Activated T-cell treated with anti-CD3 and anti-CD28 coated beads for 48 hours (primary cell): ENCODE data around the gene N4BP2L2.

Source experiments
- DNase-seq: peaks from one replicate; pipeline ENCODE4 v3.0.0-alpha.2; 2020; ENCODE audit warnings: low read depth

N4BP2L2 gene

DNA sequence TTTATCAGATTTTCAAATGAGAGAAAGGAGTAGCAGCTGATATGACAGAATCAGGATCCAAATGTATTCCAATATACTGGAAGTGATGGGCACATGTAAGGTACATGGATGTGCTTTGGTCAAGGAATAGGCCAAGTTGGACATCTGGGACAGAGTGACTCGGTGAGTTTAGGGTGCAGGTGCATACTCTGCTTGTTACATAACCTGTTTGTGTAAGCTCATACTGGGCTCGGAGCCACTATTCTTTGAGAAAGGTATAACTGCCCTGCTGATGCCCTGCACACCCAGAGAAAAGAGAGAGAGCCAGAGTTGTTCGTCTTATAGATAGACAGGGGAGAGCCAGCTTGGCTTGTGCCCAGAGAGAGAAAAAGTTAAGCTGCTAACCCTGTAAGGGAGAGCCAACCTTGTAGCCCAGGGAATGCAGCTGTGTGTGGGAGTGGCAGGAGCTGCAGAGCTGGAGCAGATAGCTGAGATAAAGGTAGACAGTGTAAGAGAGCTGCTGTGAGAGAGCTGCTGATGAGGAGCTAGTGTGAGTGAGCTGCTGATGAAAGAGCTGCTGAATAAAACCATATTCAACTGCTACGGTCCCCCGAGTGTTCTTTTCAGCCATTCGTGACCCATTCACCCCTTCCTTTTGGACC lies 70.0 kb downstream of the N4BP2L2 start:
- DNase-seq: no peak

DNA sequence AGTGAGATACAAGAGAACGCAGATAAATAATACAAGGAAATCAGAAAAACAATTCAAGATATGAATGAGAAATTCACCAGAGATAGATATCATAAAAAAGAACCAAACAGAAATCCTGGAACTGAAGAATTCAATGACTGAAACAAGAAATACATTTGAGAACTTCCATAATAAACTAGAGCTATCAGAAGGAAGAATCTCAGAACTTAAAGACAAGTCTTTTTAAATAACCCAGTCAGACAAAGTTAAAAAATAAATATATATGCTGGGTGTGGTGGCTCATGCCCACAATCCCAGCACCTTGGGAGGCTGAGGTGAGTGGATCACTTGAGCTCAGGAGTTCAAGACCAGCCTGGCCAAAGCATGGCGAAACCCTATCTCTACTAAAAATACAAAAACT lies 82.0 kb downstream of the N4BP2L2 start:
- no peak for DNase-seq

DNA sequence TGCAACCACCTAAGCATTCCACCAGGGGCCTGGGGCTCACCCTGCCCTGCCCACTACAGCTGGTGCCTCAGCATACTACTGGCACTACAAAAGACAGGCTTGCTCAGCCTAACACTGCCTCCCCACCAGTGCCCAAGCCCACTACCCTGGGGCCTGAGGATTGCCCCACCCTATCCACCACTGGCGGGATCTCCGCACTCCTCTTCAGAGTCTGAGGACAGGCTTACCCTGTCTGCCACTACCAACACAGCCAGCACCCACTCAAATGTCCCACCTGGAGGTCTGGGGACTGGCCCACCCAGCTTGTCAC lies 83.0 kb downstream of the N4BP2L2 start:
- DNase-seq: no peak

DNA sequence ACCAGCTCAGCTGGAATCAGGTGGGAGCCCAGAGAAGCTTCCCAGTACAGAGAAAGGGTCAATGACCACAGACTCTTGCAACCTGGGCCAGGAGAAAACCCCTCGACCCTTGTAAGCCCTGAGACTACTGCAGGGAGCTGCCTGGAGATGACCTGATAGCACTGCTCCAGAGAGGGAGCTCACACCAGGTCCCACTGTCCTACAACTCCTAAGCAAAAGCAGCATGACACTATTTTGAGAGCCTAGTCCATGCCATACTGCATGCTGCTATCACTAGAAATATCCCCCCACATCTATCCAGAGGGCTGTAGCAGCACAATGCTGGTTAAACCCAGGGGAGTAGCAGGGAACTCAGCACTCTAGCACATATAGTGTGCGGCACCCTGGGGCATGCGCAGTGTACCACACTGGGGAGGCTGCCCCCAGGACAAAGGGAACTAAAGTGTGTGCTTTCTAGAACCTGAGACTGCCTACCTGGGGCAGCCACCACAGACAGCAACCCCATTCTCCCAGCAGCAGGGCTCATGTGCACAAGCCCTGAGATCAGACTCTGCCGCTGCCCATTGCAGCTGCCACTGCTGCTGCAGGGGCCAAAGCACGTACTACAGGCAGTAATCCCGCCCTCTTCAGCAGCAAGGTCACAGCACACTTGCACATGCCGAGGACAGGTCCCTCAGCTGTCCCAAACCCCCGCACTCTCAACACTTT lies 83.6 kb downstream of the N4BP2L2 start:
- DNase-seq: no peak

DNA sequence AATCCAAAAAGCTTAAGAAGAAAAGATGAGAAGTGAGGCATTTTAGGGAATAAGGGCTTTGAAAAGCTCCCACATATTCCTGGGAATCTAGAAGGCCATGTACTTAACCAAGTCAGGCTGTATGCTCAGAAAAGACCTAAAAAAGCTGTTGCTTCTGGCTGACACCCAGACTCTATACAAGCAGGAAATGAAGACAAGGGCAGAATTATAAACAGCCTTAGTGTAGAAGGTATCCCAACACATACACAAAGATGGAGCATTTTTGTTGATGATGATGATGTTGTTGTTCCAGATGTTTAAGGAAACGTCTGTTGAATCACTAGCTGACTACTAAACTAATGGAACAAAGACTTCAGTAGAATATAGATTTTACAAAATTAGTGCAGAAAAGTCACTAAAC lies 84.6 kb downstream of the N4BP2L2 start:
- no peak for DNase-seq

DNA sequence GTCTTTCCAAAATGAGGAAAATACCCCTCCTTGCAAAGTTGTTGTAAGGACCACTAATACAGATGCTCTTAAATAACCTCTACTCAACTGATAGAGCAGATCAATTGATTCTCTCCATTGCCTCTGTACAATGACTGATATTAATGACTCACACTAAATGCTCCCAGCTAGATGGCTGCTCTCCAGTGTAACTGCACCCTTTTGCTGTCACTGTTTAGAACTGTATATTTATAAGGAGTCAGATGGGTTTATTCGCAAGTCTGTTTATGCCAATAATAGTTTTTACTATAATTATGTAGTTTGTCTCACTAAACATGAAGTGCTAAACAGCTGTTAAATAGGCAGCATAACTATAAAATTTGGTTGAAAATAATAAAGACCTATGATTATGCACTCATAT lies 89.6 kb downstream of the N4BP2L2 start:
- no peak for DNase-seq

DNA sequence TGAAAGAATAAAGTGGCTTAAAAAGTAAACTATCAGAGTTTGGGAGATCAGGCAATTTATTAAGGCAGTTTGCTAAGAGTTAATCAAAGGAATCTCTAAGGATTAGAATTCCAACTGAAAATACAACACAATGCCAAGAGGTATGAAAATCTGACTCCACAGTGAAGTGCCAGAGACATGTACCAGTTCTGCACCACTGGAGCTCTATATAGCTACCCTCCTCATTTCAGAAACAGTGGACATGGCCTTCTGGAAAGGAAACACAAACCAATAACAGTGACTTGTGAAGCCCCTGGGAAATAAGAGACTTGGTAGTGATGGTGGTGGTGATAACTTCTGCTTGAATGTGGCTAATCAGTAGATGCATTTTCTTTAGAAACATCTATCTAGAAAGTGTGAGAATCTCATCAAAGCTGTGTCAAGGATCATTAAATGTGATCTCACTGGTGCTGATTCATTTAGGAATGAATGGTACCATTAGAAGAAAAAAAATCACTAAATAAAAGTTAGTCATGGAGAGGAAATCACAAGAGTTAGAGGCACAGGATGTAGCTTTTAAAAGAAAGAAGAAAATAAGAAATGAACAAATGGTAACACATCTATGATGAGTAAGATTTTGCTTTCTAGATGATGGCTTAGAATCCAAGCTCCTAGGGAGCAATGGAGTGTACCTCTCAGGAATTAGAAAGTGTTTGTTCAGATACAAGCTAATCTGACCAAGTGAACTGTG lies 90.5 kb downstream of the N4BP2L2 start:
- no peak for DNase-seq

DNA sequence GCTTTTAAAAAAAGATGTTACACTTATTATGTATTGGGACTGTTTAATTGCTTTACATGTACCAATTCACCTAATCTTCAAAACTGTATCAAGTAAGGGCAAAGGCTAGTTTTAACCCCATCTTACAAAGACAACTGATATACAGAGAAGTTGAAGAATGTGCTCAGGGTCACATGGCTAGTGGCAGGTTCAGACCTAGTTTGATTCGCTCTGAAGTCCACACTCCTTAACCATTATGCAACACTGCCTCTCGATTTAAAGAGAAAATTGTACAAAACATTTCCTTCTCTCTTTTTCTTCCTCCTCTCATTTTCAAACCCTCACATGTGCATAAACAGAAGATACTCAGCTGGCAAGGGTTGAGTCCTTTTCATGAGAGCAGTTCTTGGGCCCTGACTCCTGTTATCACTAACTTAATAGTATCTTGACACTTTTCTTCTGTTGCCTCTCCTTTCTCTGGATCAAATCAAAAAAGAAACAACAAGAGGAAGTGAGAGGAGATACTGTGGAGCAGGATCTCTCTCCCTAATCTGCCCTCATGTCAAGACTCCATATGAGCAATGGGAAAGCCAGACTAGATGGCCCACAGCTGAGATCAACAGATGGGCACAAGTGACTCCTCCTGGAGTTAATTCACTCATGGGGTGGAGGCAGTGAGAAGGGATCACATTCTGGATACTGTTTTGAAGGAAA lies 91.7 kb downstream of the N4BP2L2 start:
- DNase-seq: no peak

DNA sequence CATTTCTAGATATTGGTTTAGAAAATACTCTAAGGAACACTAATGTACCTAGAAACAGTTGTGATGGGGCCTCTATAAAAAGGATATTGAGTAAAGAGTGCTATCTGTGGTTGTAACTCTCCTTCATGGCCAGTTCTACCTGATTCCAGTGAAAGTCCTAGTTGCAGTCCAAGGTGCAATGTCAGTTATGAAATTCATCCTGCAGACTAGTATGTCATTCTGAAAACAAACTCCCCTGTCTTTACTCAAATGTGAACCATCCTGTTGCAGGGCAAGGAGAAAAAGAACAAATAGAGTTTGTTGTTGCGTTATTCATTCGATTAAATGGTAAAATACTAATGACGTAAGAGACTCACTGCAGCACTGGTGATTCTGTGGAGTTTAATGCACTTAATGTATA lies 92.4 kb downstream of the N4BP2L2 start:
- no peak for DNase-seq

DNA sequence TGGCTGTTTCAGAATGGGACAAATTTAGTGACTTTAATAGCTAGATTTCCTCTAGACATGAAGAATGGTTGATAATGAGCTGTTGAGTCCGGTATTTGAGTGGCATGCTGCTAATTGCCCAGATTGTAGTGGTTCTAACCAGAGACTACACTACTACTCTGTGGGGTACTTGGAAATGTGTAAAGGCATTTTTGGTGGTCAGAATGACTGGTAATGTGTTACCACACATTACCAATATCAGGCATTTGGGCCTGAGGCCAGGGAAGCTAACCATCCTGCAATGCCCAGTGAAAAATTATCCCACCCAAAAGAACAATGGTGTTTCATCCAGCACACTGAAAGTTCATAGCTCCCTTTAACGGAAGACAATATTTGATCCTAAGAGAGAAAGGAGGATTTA lies 93.1 kb downstream of the N4BP2L2 start:
- no peak for DNase-seq

DNA sequence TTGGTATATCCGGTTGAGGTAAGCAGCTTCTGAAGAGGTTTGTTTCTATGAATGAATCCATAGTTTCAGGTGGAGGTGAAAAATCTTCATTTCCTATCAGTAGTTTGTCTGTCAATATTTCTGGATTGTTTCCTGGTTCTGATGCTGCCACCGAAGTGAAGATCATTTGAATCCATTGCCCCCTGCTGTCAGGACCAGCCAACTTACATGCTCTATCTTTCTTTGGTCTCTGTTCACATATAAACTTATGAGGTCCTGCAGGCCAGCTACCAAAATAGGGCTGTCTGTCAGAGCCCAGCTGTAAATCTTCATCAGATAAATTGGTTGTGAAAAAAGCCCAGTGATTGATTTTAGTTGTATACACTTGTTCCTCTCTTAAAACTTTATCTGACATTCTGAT lies 95.5 kb downstream of the N4BP2L2 start:
- DNase-seq: no peak

DNA sequence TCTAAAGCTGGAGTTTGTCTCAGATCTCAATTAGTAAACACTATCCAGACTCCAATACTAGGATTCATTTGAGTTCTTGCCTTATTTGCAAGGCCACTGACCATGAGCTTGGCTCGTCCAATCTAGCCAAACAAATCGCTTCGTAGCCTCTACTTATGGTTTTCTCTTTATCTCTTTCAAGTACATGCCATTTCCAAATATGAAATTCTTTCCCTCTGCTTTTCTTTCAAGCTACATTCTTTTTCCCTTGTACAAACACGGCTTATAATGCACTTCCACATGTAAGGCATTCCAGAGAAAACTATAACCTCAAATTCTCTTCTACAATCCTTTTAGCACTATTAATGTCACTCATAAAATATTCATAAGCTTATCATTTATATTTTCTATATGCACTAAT lies 99.7 kb downstream of the N4BP2L2 start:
- no peak for DNase-seq

DNA sequence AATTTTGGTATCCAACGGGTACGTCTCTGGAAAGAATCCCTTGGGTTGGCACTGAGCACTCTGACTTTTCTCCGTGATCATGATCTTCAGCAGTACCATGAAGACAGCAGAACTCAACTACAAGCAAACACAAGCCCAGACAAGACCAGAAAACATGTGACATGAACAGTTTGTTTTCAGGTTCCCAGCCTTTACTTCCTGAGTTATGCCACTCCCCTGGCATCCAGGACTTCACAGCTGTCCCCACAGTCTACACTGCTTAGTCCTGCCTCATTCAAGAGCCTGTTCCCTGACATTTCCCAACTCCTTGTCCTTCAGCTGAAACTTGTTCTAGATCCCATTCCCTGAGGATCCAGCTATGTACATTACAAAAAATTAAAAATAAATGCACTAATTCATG lies 105.7 kb downstream of the N4BP2L2 start:
- no peak for DNase-seq

DNA sequence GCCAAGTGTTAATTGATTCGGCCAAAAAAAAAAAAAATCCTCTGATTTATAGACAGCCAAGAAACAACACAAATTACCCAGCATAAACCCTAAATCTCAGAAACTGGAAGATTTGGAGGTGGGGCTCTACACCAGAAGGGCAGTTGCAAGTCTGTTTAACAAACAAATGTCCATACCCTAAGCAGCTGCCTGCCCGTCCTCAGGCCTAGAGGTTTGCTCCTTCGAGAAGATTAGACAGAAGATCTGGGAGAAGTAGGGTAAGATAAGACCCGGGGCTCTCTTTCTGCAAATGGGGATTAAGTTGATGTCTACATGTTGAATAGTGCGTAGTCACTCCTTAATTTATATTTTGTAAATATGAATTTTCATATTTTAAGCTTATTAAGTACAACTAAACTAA lies 107.2 kb downstream of the N4BP2L2 start:
- no peak for DNase-seq

DNA sequence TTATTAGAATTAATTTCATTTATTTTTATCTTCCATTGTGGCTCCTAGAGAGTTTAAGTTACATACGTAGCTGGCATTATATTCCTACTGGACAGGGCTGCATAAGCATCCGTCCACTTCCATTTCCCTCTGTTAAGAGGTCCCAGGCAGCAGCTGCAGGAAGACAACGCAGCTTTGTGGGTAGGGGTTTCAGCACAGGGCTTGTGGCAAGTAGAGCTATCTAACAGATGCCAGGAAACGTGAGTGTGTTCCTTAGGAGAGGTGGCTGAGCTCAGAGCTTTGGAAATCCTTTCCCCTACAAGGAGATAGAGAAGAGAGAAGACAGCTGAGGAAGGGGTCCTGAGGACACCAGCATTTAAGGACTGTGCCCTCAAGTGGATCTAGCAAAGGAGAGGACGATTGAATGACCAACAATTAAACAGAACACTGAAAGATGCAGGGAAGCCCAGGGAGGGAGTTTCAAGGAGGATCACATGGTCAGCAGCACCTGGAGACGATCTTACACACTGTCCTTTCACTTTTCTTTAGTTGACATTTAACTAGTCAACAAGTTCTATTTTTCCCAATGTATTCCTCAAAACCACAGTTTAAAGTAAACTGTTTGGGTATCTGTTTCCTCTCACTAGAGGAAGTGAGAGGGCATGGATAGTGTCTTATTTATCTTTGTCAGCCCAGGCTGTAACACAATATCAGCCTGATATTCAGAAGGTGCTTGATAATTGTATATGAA lies 108.4 kb downstream of the N4BP2L2 start:
- DNase-seq: no peak

DNA sequence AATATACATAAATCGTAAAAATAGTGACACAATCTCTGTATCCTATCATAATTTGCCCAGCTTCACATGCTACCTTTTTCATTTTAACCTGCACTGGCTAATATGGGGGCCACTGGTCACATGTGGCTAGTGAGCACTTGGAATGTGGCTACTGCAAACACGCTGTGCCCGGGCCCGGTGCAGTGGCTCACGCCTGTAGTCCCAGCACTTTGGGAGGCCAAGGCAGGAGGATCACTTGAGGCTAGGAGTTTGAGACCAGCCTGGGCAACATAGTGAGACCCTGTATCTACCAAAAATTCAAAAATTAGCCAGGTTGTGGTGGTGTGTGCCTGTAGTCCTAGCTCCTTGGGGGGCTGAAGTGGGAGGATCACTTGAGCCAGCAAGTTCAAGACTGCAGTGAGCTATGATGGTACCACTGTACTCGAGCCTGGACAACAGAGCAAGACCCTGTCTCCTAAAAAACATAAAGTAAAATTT lies 109.1 kb downstream of the N4BP2L2 start:
- no peak for DNase-seq

DNA sequence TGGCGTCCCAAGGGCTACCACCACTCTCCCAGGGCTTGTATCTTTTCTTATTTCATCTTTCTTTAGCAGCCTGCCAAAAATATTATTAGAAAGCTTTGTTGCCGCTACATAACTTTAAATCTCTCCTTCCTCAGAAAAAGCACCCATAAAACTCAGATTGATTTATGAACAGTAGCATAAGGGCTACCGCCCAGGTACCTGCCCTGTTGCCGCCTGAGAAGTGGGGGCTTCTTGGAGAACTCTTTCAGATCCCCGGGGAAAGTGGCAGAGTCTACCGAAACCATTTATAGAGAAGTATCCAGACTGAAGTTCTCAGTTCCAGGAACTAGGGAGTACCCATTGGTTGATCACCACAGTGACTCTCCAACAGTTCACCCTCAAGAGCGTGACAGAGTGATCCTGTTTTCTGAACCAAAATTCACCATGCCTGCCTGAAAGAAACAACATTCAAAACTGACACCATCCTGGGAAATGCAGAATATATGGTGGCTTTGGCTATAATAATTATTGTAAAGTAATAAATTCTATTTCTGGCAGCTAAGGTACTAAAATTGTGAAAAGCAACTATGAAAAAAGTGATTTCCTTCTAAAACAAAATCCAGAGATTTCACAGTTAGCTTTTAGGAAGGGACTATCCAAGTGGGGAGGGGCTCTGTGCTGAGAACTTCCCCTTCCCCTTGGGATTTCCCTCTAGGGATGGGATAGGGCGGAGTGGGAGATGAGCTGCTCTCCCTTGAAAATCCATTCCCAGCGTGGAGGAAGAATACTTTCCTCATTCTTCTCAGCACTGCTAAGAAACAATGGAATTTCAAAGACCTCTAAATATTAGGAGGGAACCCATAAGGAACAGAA lies 109.8 kb downstream of the N4BP2L2 start:
- DNase-seq: no peak

DNA sequence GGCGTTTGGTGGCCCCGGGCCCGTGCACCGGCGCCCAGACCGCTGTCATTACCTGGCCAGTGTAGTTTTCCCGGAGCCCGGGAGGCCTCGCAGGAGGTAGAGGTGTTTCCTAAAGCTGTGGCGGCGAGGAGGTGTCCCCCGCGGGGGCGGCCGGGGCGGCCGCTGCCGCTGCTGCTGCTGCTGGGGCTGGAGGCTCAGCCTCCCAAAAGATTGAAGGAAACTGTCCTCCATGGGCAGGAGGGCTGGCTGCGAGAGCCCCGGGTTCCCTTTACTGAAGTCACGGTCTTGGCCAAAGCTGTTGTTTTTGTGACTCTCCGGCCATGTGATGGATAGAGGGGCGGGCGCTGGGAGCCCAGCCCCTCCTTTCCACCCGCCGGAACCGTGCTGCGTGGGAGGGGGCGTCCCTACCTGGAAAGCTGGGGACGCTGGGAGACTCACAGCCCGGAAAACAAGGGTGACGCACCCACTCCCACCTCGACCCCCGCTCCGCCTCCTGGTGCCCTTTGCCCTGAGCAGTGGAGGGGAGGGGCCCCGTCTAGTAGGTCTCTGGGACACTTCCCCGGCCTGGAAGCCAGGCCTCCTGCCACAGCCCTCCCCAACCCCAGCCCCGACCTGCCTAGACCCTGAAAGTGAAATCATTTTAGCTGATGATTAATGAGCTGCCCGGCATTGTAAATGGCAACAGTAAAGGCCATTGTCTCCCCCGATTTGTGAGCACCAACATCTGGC lies 110.6 kb downstream of the N4BP2L2 start, which contains the start of gene N4BP2L1:
Gene N4BP2L1 (minus strand): TSS at position 279 of the 729 bp plus-strand sequence. CDS start 48 bp downstream, at position 231.
- DNase-seq: peak; percentile 78

DNA sequence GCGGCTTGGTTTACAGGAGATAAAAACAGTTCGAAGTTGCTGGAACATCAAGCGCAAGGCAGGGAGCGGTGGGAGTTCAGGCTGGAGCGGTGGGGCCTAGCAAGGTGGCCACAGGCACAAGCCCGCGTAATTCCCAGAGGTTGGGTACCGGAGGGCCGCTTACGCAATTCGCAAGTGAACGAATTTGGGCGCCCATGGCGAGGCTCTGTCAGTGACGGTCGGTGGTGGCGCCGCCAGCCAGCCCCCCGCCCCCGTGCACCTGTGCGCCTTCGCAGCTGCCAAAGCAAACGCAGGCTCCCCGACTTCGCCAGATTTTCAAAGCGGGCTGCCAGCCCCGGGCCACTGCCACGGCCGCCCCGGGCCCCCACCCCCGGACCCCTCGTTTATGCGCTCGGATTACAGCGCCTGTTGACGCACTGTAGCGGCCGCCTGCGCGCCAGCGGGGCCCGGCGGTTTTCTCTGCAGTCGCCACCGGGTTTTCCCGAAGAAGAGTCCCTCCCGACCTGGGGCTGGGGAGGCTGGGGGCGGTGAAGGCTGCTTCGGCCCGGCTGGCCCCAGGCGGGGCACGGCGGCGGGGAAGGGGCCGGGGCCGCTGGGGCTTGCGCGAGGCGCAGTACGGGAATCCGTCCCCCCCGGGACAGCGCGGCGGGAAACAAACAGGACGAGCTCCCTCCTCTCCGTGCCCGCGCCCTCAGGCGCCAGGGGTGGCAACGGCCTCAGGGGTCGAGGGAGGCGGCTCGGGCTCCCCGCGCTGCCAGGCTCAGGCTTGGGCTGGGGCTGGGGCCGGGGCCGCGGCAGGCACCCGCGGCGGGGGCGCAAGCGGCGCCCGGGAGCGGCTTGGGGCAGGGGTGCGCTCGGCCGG lies 111.4 kb downstream of the N4BP2L2 start:
- DNase-seq: peak; percentile 55
